HepG2 (cell line): ENCODE results near the gene ZBTB7B. TPM values are rescaled to one million over a fixed set of nuclear protein-coding genes. Genes with fewer than 3 reads are reported as not detected.

Experiments used
- DMAP1 ChIP-seq: IDR thresholded peaks from 2 replicates; pipeline ENCODE4 v1.6.1; 2016
- MIXL1 ChIP-seq: IDR thresholded peaks from 2 replicates; pipeline ENCODE4 v1.6.1; 2016
- NR1H2 ChIP-seq: sonication (generic); formaldehyde crosslinking; IDR thresholded peaks from 2 replicates; pipeline ENCODE4 v1.8.1; 2022; ENCODE audit warnings: low read depth, missing genetic modification reagents, borderline replicate concordance
- SOX6 ChIP-seq, 2 experiments: fragments of 450-650 bp in 1 of 2; sonication (generic) in 1 of 2; formaldehyde crosslinking in 1 of 2; IDR thresholded peaks; 2 replicates each; pipeline versions ENCODE4 v1.4.0 to v1.6.1; 2017 to 2020; ENCODE audit warnings: antibody characterized with exemption in 1 of 2, mild to moderate bottlenecking in 1 of 2, missing genetic modification reagents in 1 of 2
- STAT5B ChIP-seq: sonication (generic); formaldehyde crosslinking; IDR thresholded peaks from 2 replicates; pipeline ENCODE4 v1.4.0; 2020; ENCODE audit warnings: missing genetic modification reagents
- TBX2 ChIP-seq: sonication (generic); formaldehyde crosslinking; IDR thresholded peaks from 2 replicates; pipeline ENCODE4 v1.5.0; 2020; ENCODE audit warnings: missing genetic modification reagents, mild to moderate bottlenecking, borderline replicate concordance
- ZNF33B ChIP-seq: sonication (generic); formaldehyde crosslinking; IDR thresholded peaks from 2 replicates; pipeline ENCODE4 v1.5.1; 2020; ENCODE audit warnings: mild to moderate bottlenecking, missing genetic modification reagents
- ZNF781 ChIP-seq: sonication (generic); formaldehyde crosslinking; IDR thresholded peaks from 2 replicates; pipeline ENCODE4 v1.5.1; 2020; ENCODE audit warnings: borderline replicate concordance, mild to moderate bottlenecking, missing genetic modification reagents; ENCODE audit errors: not compliant biosample characterization
- polyA plus RNA-seq, 8 experiments: library from polyadenylated mRNA; depleted of rRNA in 3 of 8; stranded (reverse) in 7 of 8; unstranded in 1 of 8; fragments of >200 nt; fragmentation: Illumina TruSeq in 4 of 8; extraction: Trizol in 4 of 8; gene quantifications; 2 replicates each; pipeline versions ENCODE4 v1.2.1 to v1.2.3, GENCODE V29; 2011 to 2016; ENCODE audit warnings: low read depth in 4 of 8, missing spikeins in 1 of 8, mixed read lengths in 1 of 8; ENCODE audit not compliant: insufficient read depth in 1 of 8
- total RNA-seq, 5 experiments: library from RNA; depleted of rRNA; stranded (reverse); fragments of >200 nt; fragmentation: Illumina TruSeq; extraction: Trizol; gene quantifications; 2 replicates each; pipeline ENCODE4 v1.2.3, GENCODE V29; 2016; ENCODE audit warnings: low read depth in 1 of 5
- TF ChIP-seq, protein P1 (sequence below), 2 experiments: fragments of 450-650 bp in 1 of 2; sonication (generic) in 1 of 2; formaldehyde crosslinking in 1 of 2; IDR thresholded peaks; 2 replicates each; pipeline versions ENCODE4 v1.6.1 to v1.8.0; 2016 to 2022; ENCODE audit warnings: antibody characterized with exemption in 1 of 2, mild to moderate bottlenecking in 1 of 2, missing genetic modification reagents in 1 of 2
- TF ChIP-seq, protein P2 (sequence below): sonication (generic); formaldehyde crosslinking; IDR thresholded peaks from 2 replicates; pipeline ENCODE4 v1.9.0; 2021; ENCODE audit warnings: missing genetic modification reagents, borderline replicate concordance
- TF ChIP-seq, protein P3 (sequence below): sonication (generic); formaldehyde crosslinking; IDR thresholded peaks from 2 replicates; pipeline ENCODE4 v1.4.0; 2020; ENCODE audit warnings: missing genetic modification reagents, mild to moderate bottlenecking, borderline replicate concordance

ZBTB7B gene
- total and polyA plus RNA-seq, 2 of the 13 experiments (the other 11 are each of a cell fraction or from before 2014, with no cell fraction given) = 15.5 to 17.5 TPM

DNA sequence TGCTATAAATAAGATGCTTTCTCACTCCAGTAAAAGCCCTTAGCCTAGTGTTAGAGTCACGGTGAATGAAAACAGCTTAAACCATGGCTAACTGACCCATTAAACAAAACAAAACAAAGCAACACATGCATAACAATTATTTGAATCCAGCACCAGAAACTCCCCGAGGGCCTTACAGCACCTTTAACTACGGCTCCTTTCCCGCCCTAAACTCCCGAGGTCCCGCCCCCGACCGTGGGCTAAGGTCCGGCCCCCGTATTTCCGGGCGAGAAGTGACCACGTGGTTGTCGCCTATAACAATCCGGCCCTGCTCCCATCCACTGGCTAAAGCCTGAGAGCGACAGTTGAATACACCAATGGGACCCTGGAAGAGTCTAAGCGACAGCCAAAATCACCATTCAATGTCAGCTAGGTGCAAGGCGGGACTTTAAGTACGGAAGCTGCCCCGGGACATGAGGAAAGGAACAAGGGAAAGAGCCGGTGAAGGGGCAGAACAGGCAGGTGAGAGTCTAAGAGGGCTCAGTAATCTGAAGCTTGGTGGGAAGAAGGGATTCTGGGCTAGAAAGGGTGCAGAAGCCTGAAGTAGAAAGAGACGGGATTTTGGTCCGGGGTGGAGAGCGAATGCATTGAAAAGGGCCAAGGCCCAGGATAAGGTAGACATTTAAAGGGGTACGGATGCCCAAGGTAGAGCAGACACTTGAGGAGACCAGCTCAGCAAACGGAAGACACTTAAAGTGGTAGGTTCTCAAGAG, 19.5 kb upstream of the ZBTB7B start, which contains the start of gene FLAD1 (continued):
- TF ChIP-seq, protein P1, sequence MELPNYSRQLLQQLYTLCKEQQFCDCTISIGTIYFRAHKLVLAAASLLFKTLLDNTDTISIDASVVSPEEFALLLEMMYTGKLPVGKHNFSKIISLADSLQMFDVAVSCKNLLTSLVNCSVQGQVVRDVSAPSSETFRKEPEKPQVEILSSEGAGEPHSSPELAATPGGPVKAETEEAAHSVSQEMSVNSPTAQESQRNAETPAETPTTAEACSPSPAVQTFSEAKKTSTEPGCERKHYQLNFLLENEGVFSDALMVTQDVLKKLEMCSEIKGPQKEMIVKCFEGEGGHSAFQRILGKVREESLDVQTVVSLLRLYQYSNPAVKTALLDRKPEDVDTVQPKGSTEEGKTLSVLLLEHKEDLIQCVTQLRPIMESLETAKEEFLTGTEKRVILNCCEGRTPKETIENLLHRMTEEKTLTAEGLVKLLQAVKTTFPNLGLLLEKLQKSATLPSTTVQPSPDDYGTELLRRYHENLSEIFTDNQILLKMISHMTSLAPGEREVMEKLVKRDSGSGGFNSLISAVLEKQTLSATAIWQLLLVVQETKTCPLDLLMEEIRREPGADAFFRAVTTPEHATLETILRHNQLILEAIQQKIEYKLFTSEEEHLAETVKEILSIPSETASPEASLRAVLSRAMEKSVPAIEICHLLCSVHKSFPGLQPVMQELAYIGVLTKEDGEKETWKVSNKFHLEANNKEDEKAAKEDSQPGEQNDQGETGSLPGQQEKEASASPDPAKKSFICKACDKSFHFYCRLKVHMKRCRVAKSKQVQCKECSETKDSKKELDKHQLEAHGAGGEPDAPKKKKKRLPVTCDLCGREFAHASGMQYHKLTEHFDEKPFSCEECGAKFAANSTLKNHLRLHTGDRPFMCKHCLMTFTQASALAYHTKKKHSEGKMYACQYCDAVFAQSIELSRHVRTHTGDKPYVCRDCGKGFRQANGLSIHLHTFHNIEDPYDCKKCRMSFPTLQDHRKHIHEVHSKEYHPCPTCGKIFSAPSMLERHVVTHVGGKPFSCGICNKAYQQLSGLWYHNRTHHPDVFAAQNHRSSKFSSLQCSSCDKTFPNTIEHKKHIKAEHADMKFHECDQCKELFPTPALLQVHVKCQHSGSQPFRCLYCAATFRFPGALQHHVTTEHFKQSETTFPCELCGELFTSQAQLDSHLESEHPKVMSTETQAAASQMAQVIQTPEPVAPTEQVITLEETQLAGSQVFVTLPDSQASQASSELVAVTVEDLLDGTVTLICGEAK (IDR thresholded peaks at IDR 0.05) = peak; percentile 73
- TF ChIP-seq, protein P1 (CRISPR knock-in tag; IDR thresholded peaks at IDR 0.05) = no peak
- TF ChIP-seq, protein P2, sequence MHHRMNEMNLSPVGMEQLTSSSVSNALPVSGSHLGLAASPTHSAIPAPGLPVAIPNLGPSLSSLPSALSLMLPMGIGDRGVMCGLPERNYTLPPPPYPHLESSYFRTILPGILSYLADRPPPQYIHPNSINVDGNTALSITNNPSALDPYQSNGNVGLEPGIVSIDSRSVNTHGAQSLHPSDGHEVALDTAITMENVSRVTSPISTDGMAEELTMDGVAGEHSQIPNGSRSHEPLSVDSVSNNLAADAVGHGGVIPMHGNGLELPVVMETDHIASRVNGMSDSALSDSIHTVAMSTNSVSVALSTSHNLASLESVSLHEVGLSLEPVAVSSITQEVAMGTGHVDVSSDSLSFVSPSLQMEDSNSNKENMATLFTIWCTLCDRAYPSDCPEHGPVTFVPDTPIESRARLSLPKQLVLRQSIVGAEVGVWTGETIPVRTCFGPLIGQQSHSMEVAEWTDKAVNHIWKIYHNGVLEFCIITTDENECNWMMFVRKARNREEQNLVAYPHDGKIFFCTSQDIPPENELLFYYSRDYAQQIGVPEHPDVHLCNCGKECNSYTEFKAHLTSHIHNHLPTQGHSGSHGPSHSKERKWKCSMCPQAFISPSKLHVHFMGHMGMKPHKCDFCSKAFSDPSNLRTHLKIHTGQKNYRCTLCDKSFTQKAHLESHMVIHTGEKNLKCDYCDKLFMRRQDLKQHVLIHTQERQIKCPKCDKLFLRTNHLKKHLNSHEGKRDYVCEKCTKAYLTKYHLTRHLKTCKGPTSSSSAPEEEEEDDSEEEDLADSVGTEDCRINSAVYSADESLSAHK (CRISPR knock-in tag) = no peak
- TF ChIP-seq SOX6 (IDR thresholded peaks at IDR 0.05) (no peak), SOX6 (CRISPR knock-in tag; IDR thresholded peaks at IDR 0.05) (peak; percentile 75), STAT5B (CRISPR knock-in tag) (no peak), TBX2 (peak; percentile 39; the same call in 1 of the 2 replicates), ZNF33B (CRISPR knock-in tag) (no peak), DMAP1 (CRISPR knock-in tag) (peak; percentile 77; the same call in 1 of the 2 replicates), NR1H2 (CRISPR knock-in tag) (no peak), ZNF781 (CRISPR knock-in tag) (no peak), MIXL1 (CRISPR knock-in tag) (peak; percentile 51; the same call in 1 of the 2 replicates)
- TF ChIP-seq, protein P3, sequence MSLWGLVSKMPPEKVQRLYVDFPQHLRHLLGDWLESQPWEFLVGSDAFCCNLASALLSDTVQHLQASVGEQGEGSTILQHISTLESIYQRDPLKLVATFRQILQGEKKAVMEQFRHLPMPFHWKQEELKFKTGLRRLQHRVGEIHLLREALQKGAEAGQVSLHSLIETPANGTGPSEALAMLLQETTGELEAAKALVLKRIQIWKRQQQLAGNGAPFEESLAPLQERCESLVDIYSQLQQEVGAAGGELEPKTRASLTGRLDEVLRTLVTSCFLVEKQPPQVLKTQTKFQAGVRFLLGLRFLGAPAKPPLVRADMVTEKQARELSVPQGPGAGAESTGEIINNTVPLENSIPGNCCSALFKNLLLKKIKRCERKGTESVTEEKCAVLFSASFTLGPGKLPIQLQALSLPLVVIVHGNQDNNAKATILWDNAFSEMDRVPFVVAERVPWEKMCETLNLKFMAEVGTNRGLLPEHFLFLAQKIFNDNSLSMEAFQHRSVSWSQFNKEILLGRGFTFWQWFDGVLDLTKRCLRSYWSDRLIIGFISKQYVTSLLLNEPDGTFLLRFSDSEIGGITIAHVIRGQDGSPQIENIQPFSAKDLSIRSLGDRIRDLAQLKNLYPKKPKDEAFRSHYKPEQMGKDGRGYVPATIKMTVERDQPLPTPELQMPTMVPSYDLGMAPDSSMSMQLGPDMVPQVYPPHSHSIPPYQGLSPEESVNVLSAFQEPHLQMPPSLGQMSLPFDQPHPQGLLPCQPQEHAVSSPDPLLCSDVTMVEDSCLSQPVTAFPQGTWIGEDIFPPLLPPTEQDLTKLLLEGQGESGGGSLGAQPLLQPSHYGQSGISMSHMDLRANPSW = no peak
